NK-92 (cell line): Measurements from ENCODE around the gene CTNNA2.

Experiments
- DNase-seq: peaks from one replicate; lab custom pipeline; 2025; ENCODE audit not compliant: unreplicated experiment; lab: John Stamatoyannopoulos, UW

CTNNA2 gene

DNA sequence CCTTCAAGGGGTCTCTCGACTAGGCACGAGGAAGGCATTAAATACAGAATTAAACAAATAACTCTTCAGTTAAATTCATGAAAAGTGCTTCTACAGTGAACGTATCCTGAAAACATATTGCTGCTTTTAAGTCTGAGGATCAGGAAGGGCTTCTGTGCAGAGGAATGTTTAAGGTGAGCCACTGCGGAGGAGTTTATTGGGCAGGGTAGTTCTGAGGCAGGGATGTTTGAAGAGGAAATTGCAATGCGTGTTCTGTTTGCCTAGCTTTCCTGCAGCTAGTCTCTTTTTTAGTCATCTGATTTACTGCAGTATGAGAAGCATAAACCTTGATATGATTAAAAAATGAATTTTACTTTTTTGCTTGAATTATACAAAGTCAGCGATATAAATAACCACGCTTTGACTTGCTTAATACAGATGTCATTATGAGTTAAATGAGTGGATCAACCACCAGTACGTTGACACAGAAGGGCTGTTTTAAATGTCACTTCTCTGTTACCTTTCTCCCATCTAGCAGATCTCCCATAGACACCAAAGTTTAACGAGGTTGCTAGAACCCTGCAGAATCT lies 98.7 kb downstream of the CTNNA2 start:
- no peak for DNase-seq

- DNase-seq, result no peak
Observed at GRCh38 chr2:79612999-79613398, 100.1 kb downstream of the CTNNA2 start.

GRCh38 chr2:79619442-79619841 lies 106.6 kb downstream of the CTNNA2 start:
- no peak for DNase-seq

DNA sequence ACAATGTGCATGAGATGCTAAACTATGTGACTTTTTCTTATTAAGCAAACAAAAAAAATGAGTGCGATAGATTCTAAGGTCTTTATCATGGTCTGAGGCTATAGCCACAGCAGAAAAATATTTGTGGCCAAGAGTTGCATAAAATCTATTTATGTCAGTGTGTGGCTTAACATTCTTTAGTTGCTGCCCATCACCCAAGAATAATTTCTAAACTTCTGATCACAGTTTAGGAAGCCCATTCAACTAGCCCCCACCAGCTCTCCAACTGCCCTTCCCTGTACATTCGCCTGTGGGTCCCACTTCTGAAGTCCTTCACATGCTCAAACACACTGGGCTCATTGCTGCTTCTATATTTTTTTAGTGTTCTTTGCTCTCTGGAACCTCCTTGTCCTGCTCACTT lies 107.1 kb downstream of the CTNNA2 start:
- no peak for DNase-seq

DNA sequence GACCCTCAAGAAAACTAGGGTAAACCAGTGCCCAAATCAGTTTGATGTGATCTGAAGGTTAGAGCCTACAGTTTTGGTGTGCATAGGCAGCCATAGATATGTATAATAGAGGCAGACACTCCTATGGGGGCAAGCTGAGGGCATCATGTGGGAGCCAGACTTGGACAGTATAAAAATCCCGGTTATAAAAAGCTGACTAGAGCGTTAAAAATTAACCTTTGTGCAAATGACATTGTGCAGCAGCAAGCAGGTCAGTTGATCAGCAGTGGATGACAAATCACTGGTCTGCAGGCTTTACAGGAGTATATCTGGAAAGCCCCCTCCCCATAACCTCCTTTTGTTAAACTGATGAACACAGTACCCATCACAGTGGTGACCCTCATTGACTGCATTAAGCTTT lies 107.8 kb downstream of the CTNNA2 start:
- DNase-seq, result no peak

GRCh38 chr2:79621252-79621651 lies 108.4 kb downstream of the CTNNA2 start:
- DNase-seq, result no peak

DNA sequence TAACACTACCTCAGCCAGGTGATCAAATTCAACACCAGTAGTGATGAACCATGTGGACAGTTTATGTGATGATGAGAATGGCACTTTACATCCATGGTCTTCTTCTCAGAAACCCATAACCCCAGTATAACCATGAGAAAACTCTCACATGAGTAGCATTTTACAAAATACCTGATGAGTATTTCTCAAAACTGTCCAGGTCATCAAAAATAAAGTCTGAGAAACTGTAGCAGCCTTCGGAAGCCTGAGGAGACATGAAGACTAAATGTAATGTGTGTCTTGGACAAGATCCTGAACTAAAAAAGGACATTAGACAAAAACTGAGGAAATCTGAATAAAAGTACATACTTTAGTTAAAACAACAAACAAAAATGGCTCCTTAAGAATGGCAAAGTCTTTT lies 108.9 kb downstream of the CTNNA2 start:
- DNase-seq, result no peak

DNA sequence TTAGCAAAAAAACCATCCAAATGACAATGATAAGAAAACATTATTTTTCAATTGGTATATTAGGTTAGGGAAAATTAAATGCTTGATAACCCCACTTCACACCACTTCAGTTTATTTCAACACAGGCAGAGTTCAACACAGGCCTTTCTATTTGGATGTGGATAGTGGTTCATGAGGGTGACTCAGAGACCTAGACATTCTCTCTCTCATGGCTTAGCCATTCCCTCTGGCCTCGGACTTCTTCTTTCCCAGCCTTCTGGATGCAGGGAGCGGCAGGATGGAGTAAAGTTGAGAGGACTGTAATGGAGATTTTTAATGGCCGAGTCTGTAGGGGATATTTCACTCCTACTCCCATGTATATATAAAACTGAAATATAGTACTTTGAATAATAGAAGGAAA lies 109.7 kb downstream of the CTNNA2 start:
- DNase-seq, result no peak

- no peak for DNase-seq
Observed at GRCh38 chr2:79627237-79627636, 114.4 kb downstream of the CTNNA2 start.

DNA sequence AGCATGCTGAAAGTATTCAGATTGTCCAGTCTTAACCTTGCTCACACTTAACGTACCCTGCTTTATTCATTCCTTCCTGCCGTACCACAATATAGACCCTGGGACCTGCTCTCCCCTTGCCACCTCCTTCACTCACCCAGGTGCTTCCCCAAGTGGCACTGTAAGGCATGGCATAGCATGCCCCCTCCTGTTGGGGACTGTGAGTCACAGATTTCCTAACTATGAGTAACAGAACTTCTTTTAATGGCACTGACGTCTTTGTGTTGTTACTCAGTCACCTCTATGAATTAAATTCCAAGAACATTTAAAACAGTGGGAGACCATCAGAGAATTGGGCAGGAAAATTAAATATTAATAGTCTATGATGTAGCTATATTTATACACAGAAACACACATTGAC lies 117.2 kb downstream of the CTNNA2 start:
- DNase-seq, result no peak

DNA sequence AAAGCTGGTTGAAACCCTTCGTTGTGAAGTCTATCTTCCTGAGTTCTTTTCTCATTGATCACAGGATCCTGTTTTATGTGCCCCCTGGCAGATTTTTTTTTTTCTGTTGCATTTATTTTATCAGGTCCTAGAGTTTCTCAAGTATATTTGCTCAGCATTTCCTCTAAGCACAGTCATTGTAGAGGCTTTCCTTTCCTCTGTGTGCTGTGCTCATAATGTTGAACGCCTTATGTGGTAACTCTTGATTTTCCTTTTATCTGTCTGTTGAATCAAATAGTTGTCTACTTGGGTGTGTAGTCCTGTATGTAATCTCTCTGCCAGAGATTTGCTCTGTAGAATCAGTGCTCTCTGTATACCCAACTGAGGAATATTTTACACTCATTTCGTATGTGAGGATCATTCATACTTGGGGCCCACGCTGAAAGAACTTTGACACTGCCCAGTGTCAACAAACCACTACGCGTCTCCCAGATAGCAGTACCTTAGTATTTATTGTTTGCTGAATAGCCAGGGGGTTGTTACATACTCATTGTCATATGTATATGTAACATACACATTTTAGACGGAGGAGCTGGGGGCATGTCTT lies 118.2 kb downstream of the CTNNA2 start:
- no peak for DNase-seq

GRCh38 chr2:79638410-79638809 lies 125.6 kb downstream of the CTNNA2 start:
- no peak for DNase-seq

DNA sequence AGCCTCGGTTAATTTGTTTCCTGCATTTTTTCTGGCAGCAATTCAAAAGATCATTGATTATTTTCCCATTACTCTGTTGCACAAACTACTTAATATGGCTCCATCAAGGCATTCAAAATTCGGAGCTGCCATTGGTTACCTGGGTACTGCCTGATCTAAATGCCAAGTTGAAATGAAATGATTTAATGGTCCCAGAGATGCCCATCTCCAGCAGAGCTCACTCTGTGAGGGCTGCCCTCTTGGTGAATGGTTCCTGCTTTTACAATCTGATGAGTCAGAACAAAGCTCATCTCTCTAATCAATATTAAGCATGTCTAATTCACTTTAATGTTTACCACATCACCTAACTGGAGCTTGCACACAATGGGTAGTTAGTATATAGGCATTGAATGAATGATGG lies 126.1 kb downstream of the CTNNA2 start:
- no peak for DNase-seq

GRCh38 chr2:79640001-79640400 lies 127.2 kb downstream of the CTNNA2 start:
- no peak for DNase-seq

DNA sequence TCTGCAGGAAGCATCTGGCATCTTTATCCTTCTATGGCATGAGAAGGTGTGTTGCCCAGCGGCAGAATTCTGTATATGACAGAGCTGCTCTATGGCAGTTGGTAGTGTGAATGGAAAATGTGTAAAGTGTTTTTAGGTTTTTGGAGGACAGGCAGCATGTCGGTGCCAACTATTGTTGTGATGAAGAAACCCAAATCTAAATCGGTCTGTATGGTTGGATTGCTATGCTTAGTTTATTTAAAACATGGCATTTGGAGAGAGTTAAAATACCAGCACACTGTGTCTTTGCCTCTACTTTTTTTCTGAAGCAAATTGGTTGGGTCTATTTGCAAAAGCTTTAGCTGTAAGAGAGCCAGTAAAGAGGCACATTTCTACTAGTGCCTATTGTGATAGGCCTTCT lies 136.7 kb downstream of the CTNNA2 start:
- no peak for DNase-seq

- DNase-seq, result no peak
Observed at GRCh38 chr2:79660557-79660956, 147.7 kb downstream of the CTNNA2 start.

- DNase-seq, result no peak
Observed at GRCh38 chr2:79665091-79665490, 152.2 kb downstream of the CTNNA2 start.

- DNase-seq, result no peak
Observed at GRCh38 chr2:79666430-79666829, 153.6 kb downstream of the CTNNA2 start.

DNA sequence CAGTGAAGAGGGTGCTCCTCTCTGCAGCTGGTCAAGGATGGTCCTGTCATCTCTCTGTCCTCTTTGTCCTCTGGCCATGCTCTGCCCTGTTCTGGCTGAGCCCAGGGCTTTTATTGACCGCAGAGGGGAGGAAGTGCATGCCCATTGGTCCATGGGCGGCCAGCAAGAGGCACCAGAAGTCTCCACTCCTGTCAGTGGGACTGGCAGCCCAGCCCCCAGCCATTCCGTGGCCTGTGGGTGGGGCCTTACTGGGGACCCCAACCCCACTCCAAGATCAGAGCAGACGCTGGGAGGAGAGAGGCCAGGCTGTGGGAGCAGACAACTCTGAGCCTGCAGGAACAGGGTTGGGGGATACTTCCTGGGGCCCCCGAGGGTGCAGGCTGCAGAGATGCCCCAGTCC lies 156.9 kb downstream of the CTNNA2 start:
- DNase-seq, result no peak

- no peak for DNase-seq
Observed at GRCh38 chr2:79670198-79670597, 157.3 kb downstream of the CTNNA2 start.

- no peak for DNase-seq
Observed at GRCh38 chr2:79686884-79687283, 174.0 kb downstream of the CTNNA2 start.

DNA sequence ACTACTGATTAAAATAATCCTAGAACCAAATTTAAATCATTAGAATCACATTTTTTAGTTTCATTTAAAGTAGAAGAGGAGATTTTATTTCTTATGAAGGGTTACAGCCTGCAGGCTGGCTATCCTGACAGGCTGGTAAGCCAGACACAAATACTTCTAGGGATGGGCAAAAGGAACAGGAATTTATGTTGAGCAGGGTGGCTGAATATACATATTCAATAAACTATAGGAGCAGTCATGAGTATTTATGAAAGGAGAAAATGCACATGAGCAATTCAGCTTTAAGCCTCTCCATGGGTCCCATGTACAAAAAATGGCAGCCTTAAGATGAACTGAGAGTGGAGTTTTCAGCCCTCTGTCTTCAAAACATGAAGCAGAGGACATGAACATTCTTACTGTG lies 182.4 kb downstream of the CTNNA2 start:
- no peak for DNase-seq

- no peak for DNase-seq
Observed at GRCh38 chr2:79697200-79697599, 184.3 kb downstream of the CTNNA2 start.
